ENCODE data around the gene ADCY7. TPM values are rescaled to one million over a fixed set of nuclear protein-coding genes. Genes with fewer than 3 reads are reported as not detected.

ADCY7 gene
- total and polyA plus RNA-seq, 2 donors from 2014 or later, result 0.86 to 40.5 TPM

- Histone ChIP-seq H3K4me1 (ENCODE audit: control insufficient read depth in 2 of 3, insufficient read depth in 2 of 3, low read depth in 1 of 3, low read length in 3 of 3) (no peaks in the 10 kb centered on the region), H3K36me3 (ENCODE audit: control insufficient read depth in 2 of 3, insufficient read depth in 3 of 3, low read length in 3 of 3) (peaks cover 2 to 20% (median 6%) of the 10 kb centered on the region in 3 donors), H3K4me3 (ENCODE audit: low read length in 3 of 3) (no peak overlapping the region), H3K27me3 (ENCODE audit: control insufficient read depth, insufficient read depth, low read length) (no peaks in the 10 kb centered on the region), H3K27ac (ENCODE audit: low read depth in 2 of 2, low read length in 2 of 2) (no peak overlapping the region), H3K9me3 (ENCODE audit: control insufficient read depth in 2 of 3, insufficient read depth in 1 of 3, low read length in 3 of 3) (no peaks in the 10 kb centered on the region), H3K9ac (ENCODE audit: low read length in 3 of 3) (no peak overlapping the region)
- intact Hi-C loops (cut with DNase I), result loop anchor here (10.0 kb wide), 1 partner anchor 130 kb away; no protein-coding TSS in a partner anchor
- DNase-seq (peak in 1 of 5 donors; percentile 27), FAIRE-seq (peak; percentile 50)
- peak; percentile 23 for TF ChIP-seq CTCF (IDR thresholded peaks at IDR 0.05; ENCODE audit: borderline replicate concordance, extremely low read depth, insufficient read depth)
These were observed 88.5 kb downstream of the ADCY7 start for GRCh38 chr16:50354629-50355456.

GRCh38 chr16:50359626-50360025 is 93.3 kb downstream of the ADCY7 start:
- Histone ChIP-seq H3K4me1 (ENCODE audit: control insufficient read depth in 2 of 3, insufficient read depth in 2 of 3, low read depth in 1 of 3, low read length in 3 of 3) (peaks cover 0 to 6% (median 0%) of the 10 kb centered on the region in 3 donors), H3K9me3 (ENCODE audit: control insufficient read depth in 2 of 3, insufficient read depth in 1 of 3, low read length in 3 of 3) (no peaks in the 10 kb centered on the region), H3K4me3 (ENCODE audit: low read length in 3 of 3) (no peak overlapping the region), H3K9ac (ENCODE audit: low read length in 3 of 3) (no peak overlapping the region), H3K27me3 (ENCODE audit: control insufficient read depth, insufficient read depth, low read length) (no peaks in the 10 kb centered on the region), H3K36me3 (ENCODE audit: control insufficient read depth in 2 of 3, insufficient read depth in 3 of 3, low read length in 3 of 3) (peaks cover 4 to 19% (median 8%) of the 10 kb centered on the region in 3 donors), H3K27ac (ENCODE audit: low read depth in 2 of 2, low read length in 2 of 2) (no peak overlapping the region)
- no peak for FAIRE-seq
- no peak for TF ChIP-seq CTCF (IDR thresholded peaks at IDR 0.05; ENCODE audit: borderline replicate concordance, extremely low read depth, insufficient read depth)
- DNase-seq, result no peak
- intact Hi-C loops (cut with DNase I), result loop anchor here (10.0 kb wide), 1 partner anchor 135 kb away; no protein-coding TSS in a partner anchor

- Histone ChIP-seq H3K4me1 (ENCODE audit: control insufficient read depth in 2 of 3, insufficient read depth in 2 of 3, low read depth in 1 of 3, low read length in 3 of 3) (peaks cover 0 to 6% (median 0%) of the 10 kb centered on the region in 3 donors), H3K27ac (ENCODE audit: low read depth in 2 of 2, low read length in 2 of 2) (no peak overlapping the region), H3K4me3 (ENCODE audit: low read length in 3 of 3) (no peak overlapping the region), H3K27me3 (ENCODE audit: control insufficient read depth, insufficient read depth, low read length) (no peaks in the 10 kb centered on the region), H3K9me3 (ENCODE audit: control insufficient read depth in 2 of 3, insufficient read depth in 1 of 3, low read length in 3 of 3) (no peaks in the 10 kb centered on the region), H3K36me3 (ENCODE audit: control insufficient read depth in 2 of 3, insufficient read depth in 3 of 3, low read length in 3 of 3) (peaks cover 7 to 22% (median 8%) of the 10 kb centered on the region in 3 donors), H3K9ac (ENCODE audit: low read length in 3 of 3) (no peak overlapping the region)
- no peak for TF ChIP-seq CTCF (IDR thresholded peaks at IDR 0.05; ENCODE audit: borderline replicate concordance, extremely low read depth, insufficient read depth)
- no peak for DNase-seq
- no peak for FAIRE-seq
- intact Hi-C loops (cut with DNase I), result no loop called here
These were observed 93.9 kb downstream of the ADCY7 start for GRCh38 chr16:50360033-50360778.

Measured in kidney (tissue), 14 donors.